ENCODE results near the gene IGSF9B.

GRCh38 chr11:133964356-133964755 is 7.6 kb upstream of the IGSF9B start:
- TF ChIP-seq POLR2A (IDR thresholded peaks at IDR 0.05; ENCODE audit: low read depth, low read length) (no peak), POLR2AphosphoS5 (IDR thresholded peaks at IDR 0.05; ENCODE audit: low read depth, low read length) (no peak), TAF1 (IDR thresholded peaks at IDR 0.05; ENCODE audit: borderline replicate concordance, low read depth, low read length) (no peak)
